Neural cell (in vitro differentiated cells): Measurements from ENCODE around the gene NHEJ1.

Source experiments
- CTCF ChIP-seq: fragments of 450-650 bp; IDR thresholded peaks from 2 replicates; pipeline ENCODE4 v1.5.1; 2014; ENCODE audit warnings: antibody characterized with exemption, mild to moderate bottlenecking, moderate library complexity; ENCODE audit not compliant: poor library complexity, severe bottlenecking
- EP300 ChIP-seq: fragments of 450-650 bp; conservative IDR thresholded peaks from 2 replicates; pipeline ENCODE4 v1.6.1; 2014; ENCODE audit warnings: antibody characterized with exemption, mild to moderate bottlenecking, moderate library complexity; ENCODE audit not compliant: poor library complexity, severe bottlenecking
- EZH2 ChIP-seq: fragments of 200-600, 300-800 bp; shearing (Covaris generic), sonication (generic); IDR thresholded peaks from 2 replicates; pipeline ENCODE4 v1.6.1; 2014; ENCODE audit warnings: antibody characterized with exemption, low read length, borderline replicate concordance, mild to moderate bottlenecking; ENCODE audit not compliant: insufficient read depth, poor library complexity, severe bottlenecking
- MXI1 ChIP-seq: fragments of 450-650 bp; conservative IDR thresholded peaks from 2 replicates; pipeline ENCODE4 v1.6.1; 2014; ENCODE audit warnings: antibody characterized with exemption, mild to moderate bottlenecking; ENCODE audit not compliant: poor library complexity, severe bottlenecking
- POLR2AphosphoS5 ChIP-seq: IDR thresholded peaks from 2 replicates; pipeline ENCODE4 v1.6.1; 2012
- RAD21 ChIP-seq: fragments of 450-650 bp; conservative IDR thresholded peaks from 2 replicates; pipeline ENCODE4 v1.6.1; 2014; ENCODE audit warnings: antibody characterized with exemption, mild to moderate bottlenecking, moderate library complexity
- SMC3 ChIP-seq: fragments of 450-650 bp; conservative IDR thresholded peaks from 2 replicates; pipeline ENCODE4 v1.6.1; 2014; ENCODE audit warnings: antibody characterized with exemption, mild to moderate bottlenecking, moderate library complexity; ENCODE audit not compliant: poor library complexity
- TAF1 ChIP-seq: IDR thresholded peaks from 2 replicates; pipeline ENCODE4 v1.6.1; 2012; ENCODE audit warnings: low read depth
- TF ChIP-seq, protein P1 (sequence below): IDR thresholded peaks from 2 replicates; pipeline ENCODE4 v1.6.1; 2012; ENCODE audit warnings: borderline replicate concordance

DNA sequence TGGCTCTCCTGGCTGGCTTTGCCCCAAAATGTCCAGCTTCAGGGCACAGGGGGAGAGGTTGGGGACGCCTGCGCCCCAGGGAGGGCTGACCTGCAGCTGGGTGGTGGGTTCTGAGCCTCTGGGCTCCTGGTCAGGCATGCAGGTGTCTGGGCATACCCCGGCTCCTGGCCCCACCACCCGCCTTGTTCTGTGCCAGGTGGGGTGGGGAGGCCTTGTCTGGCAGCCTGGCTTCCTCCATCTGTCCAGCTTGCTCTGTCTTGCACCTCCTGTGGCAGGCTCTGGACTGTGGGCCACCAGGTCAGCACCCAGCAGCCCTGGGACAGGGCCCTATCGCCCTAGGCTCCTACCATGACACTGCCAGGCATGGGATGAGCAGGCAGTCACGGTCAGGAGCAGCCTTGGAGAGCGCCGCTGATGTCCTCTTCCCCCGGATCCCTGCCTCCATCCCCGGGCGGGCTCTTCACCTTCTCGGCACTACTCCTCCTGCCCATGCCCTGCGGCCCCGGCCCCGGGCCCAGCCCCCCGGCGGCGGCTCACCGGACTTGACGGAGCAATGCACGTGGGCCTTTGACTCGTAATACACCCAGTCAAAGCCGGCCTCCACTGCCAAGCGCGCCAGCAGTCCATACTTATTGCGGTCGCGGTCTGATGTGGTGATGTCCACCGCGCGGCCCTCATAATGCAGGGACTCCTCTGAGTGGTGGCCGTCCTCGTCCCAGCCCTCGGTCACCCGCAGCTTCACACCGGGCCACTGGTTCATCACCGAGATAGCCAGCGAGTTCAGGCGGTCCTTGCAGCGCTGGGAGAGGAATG lies 103.5 kb downstream of the NHEJ1 start:
- TF ChIP-seq CTCF (no peak), EP300 (no peak), POLR2AphosphoS5 (no peak), MXI1 (no peak), TAF1 (no peak), SMC3 (no peak), EZH2 (no peak), RAD21 (no peak)
- TF ChIP-seq, protein P1, sequence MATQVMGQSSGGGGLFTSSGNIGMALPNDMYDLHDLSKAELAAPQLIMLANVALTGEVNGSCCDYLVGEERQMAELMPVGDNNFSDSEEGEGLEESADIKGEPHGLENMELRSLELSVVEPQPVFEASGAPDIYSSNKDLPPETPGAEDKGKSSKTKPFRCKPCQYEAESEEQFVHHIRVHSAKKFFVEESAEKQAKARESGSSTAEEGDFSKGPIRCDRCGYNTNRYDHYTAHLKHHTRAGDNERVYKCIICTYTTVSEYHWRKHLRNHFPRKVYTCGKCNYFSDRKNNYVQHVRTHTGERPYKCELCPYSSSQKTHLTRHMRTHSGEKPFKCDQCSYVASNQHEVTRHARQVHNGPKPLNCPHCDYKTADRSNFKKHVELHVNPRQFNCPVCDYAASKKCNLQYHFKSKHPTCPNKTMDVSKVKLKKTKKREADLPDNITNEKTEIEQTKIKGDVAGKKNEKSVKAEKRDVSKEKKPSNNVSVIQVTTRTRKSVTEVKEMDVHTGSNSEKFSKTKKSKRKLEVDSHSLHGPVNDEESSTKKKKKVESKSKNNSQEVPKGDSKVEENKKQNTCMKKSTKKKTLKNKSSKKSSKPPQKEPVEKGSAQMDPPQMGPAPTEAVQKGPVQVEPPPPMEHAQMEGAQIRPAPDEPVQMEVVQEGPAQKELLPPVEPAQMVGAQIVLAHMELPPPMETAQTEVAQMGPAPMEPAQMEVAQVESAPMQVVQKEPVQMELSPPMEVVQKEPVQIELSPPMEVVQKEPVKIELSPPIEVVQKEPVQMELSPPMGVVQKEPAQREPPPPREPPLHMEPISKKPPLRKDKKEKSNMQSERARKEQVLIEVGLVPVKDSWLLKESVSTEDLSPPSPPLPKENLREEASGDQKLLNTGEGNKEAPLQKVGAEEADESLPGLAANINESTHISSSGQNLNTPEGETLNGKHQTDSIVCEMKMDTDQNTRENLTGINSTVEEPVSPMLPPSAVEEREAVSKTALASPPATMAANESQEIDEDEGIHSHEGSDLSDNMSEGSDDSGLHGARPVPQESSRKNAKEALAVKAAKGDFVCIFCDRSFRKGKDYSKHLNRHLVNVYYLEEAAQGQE, result no peak
